Adipocyte (in vitro differentiated cells): Measurements from ENCODE around the gene IL6R.
A peak's percentile ranks its signal among the peaks of the same experiment; 100 is the strongest.

ENCODE experiments used
- DNase-seq: peaks from one replicate; pipeline ENCODE4 v3.0.0-alpha.2; 2015; ENCODE audit warnings: low read depth
- H3K27me3 ChIP-seq: replicated peaks from 2 replicates; pipeline ENCODE4 v1.7.0; 2013; ENCODE audit warnings: mild to moderate bottlenecking, low read length, moderate library complexity; ENCODE audit not compliant: control insufficient read depth, insufficient read depth
- H3K36me3 ChIP-seq: 2 replicates; pipeline ENCODE4 v1.7.0; 2013; ENCODE audit warnings: low read length, mild to moderate bottlenecking, moderate library complexity; ENCODE audit not compliant: control insufficient read depth, insufficient read depth, severe bottlenecking
- H3K4me1 ChIP-seq: 2 replicates; pipeline ENCODE4 v1.7.0; 2013; ENCODE audit warnings: mild to moderate bottlenecking, low read length, moderate library complexity; ENCODE audit not compliant: control insufficient read depth, insufficient read depth
- H3K4me3 ChIP-seq: 2 replicates; pipeline ENCODE4 v1.7.0; 2013; ENCODE audit warnings: mild to moderate bottlenecking, low read length, moderate library complexity
- H3K9ac ChIP-seq: 2 replicates; pipeline ENCODE4 v1.7.0; 2013; ENCODE audit warnings: mild to moderate bottlenecking, low read length, moderate library complexity
- H3K9me3 ChIP-seq: 2 replicates; pipeline ENCODE4 v1.7.0; 2013; ENCODE audit warnings: mild to moderate bottlenecking, low read length, moderate library complexity; ENCODE audit not compliant: control insufficient read depth

IL6R gene

GRCh38 chr1:154391086-154391770 lies 13.9 kb upstream of the IL6R start:
- no peak for DNase-seq
- H3K4me1 ChIP-seq: no peaks in the 10 kb centered on the region
- peaks cover 3% of the 10 kb centered on the region for H3K27me3 ChIP-seq
- no peaks in the 10 kb centered on the region for H3K36me3 ChIP-seq
- H3K9ac ChIP-seq: no peak overlapping the region
- peaks cover 6% of the 10 kb centered on the region for H3K9me3 ChIP-seq
- no peak overlapping the region for H3K4me3 ChIP-seq

DNA sequence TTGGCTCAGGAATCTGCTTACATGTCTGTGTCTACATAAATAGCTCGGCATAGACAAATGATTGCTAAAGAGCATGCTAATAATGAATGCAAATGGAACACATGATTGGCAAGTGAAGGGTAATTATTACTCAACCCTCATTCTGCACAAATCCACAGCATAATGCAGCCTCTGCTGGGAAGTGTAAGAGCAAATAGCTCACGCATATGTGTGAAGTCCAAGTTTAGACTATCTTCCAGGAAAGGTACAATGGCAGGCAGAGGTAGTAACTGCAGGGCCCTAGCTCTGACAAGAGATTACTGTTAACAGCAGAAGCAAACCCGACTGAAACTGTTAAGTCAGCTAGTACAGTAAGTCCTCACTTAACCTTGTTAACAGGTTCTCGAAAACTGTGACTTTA lies 7.0 kb upstream of the IL6R start:
- Histone ChIP-seq H3K36me3 (no peaks in the 10 kb centered on the region), H3K4me1 (peaks cover 8% of the 10 kb centered on the region), H3K9ac (no peak overlapping the region), H3K9me3 (peaks cover 6% of the 10 kb centered on the region), H3K4me3 (no peak overlapping the region), H3K27me3 (no peaks in the 10 kb centered on the region)
- DNase-seq: no peak

- peaks cover 8% of the 10 kb centered on the region for H3K4me1 ChIP-seq
- H3K9ac ChIP-seq: no peak overlapping the region
- no peak overlapping the region for H3K4me3 ChIP-seq
- no peaks in the 10 kb centered on the region for H3K36me3 ChIP-seq
- DNase-seq: no peak
- no peaks in the 10 kb centered on the region for H3K27me3 ChIP-seq
- peaks cover 6% of the 10 kb centered on the region for H3K9me3 ChIP-seq
Observed at GRCh38 chr1:154398678-154399077, 6.5 kb upstream of the IL6R start.

DNA sequence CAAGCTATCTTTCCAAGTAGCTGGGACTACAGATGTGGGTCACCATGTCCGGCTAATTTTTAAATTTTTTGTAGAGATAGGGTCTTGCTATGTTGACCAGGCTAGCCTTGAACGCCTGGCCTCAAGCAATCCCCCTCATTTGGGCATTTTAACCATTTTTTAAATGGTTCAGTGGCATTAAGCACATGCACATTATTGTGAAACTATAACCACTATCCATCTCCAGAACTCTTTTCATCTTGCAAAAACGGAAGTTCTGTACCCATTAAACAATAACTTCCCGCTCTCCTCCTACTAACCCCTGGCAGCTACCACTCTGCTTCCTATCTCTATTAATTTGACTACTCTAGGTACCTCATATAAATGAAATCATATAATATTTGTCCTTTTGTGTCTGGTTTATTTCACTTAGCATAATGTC lies 4.8 kb upstream of the IL6R start:
- H3K9ac ChIP-seq: no peak overlapping the region
- no peak for DNase-seq
- H3K36me3 ChIP-seq: no peaks in the 10 kb centered on the region
- H3K4me1 ChIP-seq: peaks cover 13% of the 10 kb centered on the region
- no peaks in the 10 kb centered on the region for H3K27me3 ChIP-seq
- no peak overlapping the region for H3K4me3 ChIP-seq
- peaks cover 6% of the 10 kb centered on the region for H3K9me3 ChIP-seq

DNA sequence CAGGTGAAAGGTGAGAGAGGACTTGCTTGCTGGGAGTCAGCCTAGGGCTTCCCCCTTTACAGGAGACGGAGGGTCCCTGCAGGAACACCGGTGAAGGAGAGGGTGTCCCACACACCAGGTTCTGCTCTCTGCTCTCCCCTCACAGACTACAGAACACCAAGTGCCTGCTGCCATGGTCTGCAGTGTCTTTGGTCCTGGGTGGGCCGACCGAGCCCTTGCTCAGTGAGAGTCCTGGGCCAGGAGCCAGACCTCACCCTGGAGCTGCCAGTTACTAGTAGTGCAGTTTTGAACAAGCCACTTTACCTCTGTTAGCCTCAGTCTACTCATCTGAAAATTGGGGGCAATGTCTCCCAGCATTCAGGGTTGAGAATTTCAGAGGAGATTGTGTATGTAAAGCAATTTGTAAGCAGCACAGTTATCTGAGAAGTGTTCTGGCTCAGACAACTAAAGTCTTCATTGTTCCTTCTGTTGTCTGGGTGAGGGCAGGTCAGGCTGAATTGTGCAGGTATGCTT lies 2.7 kb upstream of the IL6R start:
- Histone ChIP-seq H3K27me3 (no peaks in the 10 kb centered on the region), H3K9ac (no peak overlapping the region)

DNA sequence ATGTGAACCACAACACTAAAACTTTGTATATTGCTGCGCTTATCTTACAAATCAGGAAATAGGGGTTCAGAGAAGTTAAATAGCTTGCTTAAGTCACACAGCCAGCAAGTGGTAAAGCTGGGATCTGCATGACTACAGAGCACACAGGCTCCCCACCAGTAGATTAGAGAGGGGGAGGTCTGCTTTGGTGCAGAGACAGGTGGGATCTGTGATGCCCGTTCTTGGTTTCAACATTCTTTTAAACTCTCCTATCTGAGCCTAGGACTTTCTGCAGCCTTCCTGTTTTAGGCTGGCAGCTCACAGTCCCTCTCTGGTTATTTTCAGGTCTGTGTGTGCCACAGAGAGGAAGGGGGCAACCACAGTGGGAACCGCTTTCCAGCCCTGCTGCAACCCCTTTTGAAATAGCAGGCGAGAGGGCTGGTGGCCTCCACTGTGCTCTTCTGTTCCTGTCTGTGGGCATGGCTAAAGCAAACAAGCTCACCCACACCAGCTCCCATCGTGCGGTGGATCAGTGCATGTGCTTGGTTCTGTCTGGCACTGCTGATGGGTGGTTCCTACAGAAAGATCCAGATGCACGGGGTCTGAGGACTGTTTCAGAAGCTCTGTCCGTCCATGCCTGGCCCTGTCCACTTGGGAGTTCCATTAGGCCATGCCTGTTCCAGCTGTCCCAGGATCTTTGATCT lies 1.7 kb upstream of the IL6R start:
- Histone ChIP-seq H3K4me3 (no peak overlapping the region), H3K36me3 (no peaks in the 10 kb centered on the region), H3K9ac (no peak overlapping the region), H3K4me1 (peaks cover 31% of the 10 kb centered on the region), H3K9me3 (no peaks in the 10 kb centered on the region), H3K27me3 (no peaks in the 10 kb centered on the region)
- DNase-seq: no peak

More for the DNA sequence above, 2.7 kb upstream of the IL6R start:
- peaks cover 30% of the 10 kb centered on the region for H3K4me1 ChIP-seq
- no peak for DNase-seq
- H3K36me3 ChIP-seq: no peaks in the 10 kb centered on the region
- no peaks in the 10 kb centered on the region for H3K9me3 ChIP-seq
- H3K4me3 ChIP-seq: no peak overlapping the region

DNA sequence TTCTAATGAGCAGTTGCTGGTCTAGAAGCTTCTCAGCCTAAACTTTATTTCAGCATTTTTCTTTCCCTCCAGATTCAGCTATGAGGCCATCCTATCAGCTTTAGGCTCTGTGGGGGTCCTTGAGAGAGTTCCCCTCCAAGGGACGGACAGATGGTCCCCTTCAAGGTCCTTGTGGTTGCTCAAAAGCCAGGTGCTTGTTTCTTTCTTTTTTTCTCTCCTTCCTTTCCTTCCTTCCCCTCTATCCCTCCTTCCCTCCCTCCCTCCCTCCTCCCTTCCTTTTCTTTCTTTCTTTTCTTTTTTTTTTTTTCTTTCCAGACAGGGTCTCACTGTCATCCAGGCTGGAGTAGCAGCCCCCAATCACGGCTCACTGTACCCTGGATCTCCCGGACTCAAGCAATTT lies 1.2 kb upstream of the IL6R start:
- Histone ChIP-seq H3K27me3 (no peaks in the 10 kb centered on the region), H3K4me3 (no peak overlapping the region), H3K9ac (no peak overlapping the region), H3K4me1 (peaks cover 34% of the 10 kb centered on the region), H3K9me3 (no peaks in the 10 kb centered on the region), H3K36me3 (no peaks in the 10 kb centered on the region)
- DNase-seq: no peak

DNA sequence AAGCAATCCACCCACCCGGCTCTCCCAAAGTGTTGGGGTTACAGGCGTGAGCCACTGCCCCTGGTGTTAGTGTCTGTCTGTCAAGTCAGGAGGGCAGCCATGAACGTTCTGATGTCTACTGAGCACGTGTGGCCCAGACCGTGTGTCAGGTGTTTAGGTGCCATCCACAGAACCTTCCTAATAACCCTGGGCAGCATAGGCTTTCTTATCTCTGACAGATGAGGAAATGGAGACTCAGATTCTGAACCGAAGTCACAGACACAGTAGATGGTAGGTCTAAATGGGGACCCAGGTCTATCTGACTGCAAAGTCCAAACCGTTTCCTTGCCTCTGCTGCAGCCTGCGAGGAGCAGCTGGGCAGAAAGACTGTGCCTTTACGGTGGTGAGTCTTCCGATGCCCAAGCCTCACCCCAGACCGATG lies 622 bp upstream of the IL6R start:
- Histone ChIP-seq H3K9me3 (no peaks in the 10 kb centered on the region), H3K4me1 (peaks cover 34% of the 10 kb centered on the region), H3K27me3 (no peaks in the 10 kb centered on the region), H3K9ac (peak overlapping the region; percentile 67), H3K36me3 (no peaks in the 10 kb centered on the region), H3K4me3 (peak overlapping the region; percentile 88)
- no peak for DNase-seq

DNA sequence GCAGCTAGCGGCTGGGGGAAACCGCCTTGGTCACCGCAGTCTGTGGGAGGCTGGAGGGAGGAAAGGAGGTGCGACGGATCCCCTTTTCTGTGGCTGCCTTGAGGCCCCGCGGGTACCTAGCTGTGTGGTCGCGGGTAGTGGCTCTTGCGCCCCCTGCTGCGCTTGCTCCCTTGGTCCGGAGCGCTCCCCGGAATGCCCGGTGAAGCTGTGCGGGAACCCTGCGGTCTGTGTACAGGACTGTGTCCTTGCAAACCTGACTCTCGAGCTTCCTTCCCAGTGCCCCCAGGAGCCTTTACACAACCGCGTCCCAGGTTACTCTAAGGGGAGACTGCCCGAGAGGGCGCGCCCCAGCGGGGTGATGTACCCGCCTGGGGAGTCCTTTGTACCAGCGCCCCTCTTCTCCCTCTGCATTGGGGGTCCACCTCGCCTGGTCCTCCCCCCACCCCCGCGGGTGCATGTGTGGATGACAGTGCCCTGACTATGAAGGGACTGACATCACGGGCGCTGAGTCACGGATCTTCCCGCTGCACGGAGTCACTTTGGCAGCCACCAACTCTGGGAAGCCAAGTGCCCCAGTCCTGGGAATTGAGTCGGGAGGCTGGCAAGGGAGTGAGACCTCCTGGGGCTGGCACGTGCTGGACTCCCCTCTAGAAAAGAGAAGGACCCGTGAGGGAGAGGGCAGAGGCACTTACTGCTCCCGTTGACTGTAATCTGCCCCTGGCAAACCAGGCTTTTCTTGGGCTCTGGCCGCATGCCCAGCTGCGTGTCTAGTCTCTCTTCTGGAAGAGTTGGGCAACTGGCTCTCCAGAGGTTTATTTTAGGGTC lies 816 bp downstream of the IL6R start:
- Histone ChIP-seq H3K4me3 (peak overlapping the region; percentile 88), H3K9ac (peak overlapping the region; percentile 92), H3K27me3 (no peaks in the 10 kb centered on the region), H3K4me1 (peaks cover 34% of the 10 kb centered on the region), H3K9me3 (no peaks in the 10 kb centered on the region), H3K36me3 (no peaks in the 10 kb centered on the region)
- peak; percentile 86 for DNase-seq

DNA sequence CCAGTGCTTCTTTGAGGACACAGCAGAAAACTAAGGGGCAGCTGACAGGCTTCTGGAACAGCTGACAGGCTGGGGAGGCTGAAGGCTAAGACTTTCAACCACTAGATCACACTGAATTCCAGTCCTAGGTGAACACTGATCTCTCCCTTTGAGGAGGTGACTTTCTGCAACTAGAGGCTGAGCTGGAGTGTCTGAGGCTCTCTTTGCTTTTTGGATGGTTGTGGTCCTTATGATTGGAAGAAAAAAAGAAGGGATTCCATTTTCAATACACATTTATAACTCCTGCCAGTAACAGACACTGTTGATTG lies 1.4 kb downstream of the IL6R start:
- H3K4me3 ChIP-seq: peak overlapping the region; percentile 88

GRCh38 chr1:154406886-154407197 lies 1.7 kb downstream of the IL6R start:
- peak overlapping the region; percentile 92 for H3K9ac ChIP-seq
- no peaks in the 10 kb centered on the region for H3K36me3 ChIP-seq
- no peak for DNase-seq
- peak overlapping the region; percentile 88 for H3K4me3 ChIP-seq
- peaks cover 34% of the 10 kb centered on the region for H3K4me1 ChIP-seq
- H3K9me3 ChIP-seq: no peaks in the 10 kb centered on the region
- no peaks in the 10 kb centered on the region for H3K27me3 ChIP-seq

More for the DNA sequence above, 1.4 kb downstream of the IL6R start:
- H3K9ac ChIP-seq: peak overlapping the region; percentile 92
- no peaks in the 10 kb centered on the region for H3K36me3 ChIP-seq
- no peaks in the 10 kb centered on the region for H3K27me3 ChIP-seq
- peaks cover 34% of the 10 kb centered on the region for H3K4me1 ChIP-seq
- no peak for DNase-seq
- H3K9me3 ChIP-seq: no peaks in the 10 kb centered on the region
